NCI-H1436 treated with DMSO at 0.1 percent for 48 hours (cell line): ENCODE measurements around the gene PLEKHJ1.
"Not testable (repeated sequence)": the region's sequence is repeated elsewhere in the genome, so short reads cannot be mapped to it uniquely, and the experiment has no call there.

Experiments used
- DNase-seq: peaks from one replicate; lab custom pipeline; 2025; lab: John Stamatoyannopoulos, UW

PLEKHJ1 gene

DNA sequence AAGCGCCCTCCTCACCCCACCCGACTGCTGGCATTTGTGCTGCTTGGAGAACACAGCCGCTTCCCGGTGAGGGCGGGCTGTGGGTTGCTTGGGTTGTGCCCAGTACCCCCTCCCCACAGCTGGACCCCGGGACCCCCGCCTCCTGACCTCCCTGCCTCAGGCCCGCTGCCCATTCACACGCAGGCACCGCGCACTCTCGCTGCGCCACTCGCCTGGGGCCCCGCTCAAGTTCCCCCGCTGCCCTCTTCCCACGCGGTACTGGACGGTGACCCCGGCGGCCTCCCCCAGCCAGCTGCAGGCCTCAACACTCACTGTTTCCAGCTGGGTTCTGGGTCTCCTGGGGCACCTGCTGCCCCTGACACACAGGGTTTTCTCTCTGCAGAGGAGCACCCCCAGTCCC lies 16.4 kb downstream of the PLEKHJ1 start:
- DNase-seq: no peak

DNA sequence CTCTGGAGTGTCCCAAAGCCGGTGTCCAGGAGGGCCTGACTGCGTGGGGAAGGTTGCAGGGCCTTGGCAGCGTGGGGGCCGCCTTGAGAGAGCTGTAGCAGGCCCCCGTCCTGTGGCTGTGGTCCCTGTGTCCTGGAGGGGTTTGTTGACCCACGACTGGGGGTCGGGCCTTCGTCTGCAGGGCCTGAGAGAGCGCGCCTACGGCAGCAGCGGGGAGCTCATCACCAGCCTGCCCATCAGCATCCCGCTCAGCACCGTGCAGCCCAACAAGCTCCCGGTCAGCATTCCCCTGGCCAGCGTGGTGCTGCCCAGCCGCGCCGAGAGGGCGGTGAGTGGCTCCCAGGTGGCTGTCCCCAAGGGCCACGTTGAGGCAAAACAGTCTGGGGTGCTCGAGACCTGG lies 18.5 kb downstream of the PLEKHJ1 start:
- no peak for DNase-seq

DNA sequence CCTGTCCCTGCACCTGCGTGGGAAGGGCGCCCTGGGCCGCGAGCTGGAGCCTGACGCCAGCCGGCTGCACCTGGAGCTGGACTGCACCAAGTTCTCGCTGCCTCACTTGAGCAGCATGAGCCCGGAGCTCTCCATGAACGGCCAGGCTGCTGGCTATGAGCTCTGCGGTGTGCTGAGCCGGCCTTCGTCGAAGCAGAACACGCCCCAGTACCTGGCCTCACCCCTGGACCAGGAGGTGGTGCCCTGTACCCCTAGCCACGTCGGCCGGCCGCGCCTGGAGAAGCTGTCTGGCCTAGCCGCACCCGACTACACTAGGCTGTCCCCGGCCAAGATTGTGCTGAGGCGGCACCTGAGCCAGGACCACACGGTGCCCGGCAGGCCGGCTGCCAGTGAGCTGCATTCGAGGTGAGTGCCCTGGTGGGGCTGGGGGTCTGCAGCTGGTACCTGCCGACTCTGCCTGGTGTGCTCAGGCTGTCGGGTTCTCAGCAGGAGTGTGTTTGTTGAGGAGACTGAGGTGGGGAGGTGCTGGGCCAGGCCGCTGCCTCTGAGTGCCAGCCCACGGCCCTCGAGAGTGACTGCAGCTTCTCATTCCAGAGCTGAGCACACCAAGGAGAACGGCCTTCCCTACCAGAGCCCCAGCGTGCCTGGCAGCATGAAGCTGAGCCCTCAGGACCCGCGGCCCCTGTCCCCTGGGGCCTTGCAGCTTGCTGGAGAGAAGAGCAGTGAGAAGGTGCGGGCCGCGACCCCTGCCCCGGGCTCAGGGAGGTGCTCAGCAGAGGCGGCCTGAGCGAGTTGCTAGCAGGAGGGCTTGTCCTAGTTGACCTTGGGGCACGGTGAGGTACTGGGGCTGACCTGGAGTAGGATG lies 19.5 kb downstream of the PLEKHJ1 start:
- DNase-seq: no peak

DNA sequence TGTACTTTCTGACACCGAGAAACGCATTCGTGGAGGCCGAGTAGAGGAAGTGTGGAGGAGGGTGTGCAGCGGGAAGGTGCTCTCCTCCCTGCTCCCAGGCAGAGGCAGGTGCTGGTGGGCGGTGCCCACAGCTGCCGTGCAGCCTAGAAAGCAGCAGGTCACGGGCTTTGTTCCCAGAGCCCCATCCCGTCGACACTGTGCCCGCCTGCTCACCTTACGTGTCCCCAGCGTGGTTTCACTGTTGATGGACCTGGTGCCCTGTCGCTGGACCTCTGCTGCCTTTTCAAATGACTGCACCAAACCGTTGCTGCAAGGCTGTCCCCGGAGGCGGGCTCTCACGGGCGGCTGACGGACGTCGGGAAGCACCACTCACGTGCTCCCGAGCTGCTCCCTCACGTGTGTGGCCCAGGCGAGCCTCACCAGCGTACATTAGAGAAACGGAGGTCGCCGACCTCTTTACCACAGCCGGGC lies 20.8 kb downstream of the PLEKHJ1 start:
- DNase-seq: no peak

DNA sequence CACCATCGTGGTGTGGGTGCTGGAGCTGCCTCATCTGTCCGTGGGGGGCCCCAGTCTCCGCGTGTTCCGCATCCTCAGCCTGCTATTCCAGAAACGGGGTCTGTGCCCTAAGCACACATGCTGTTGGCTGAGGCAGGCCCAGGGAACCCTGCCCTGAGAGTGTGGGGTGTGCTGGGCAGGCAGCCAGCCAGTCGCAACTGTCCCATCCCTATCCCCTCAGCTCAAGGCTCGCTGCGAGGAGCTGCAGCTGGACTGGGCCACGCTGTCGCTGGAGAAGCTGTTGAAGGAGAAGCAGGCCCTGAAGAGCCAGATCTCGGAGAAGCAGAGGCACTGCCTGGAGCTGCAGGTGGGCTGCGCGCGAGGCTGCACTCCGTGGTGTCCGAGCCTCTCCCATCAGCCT lies 21.9 kb downstream of the PLEKHJ1 start:
- DNase-seq: no peak

DNA sequence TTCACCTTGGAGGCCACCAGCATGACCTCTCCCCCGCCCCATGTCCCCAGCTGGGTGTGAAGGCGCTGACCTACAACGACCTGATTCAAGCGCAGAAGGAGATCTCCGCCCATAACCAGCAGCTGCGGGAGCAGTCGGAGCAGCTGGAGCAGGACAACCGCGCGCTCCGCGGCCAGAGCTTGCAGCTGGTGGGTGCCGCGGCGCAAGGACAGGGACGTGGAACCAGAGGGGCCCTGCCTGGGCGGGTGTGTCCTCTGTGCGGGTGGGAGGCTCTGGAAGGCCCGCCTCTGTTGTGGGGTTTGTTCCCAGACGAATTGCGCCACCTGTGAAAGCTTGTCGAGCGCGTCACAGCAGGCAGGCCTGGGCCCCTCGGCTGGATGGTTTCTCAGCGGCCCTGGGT lies 22.3 kb downstream of the PLEKHJ1 start:
- DNase-seq: no peak

DNA sequence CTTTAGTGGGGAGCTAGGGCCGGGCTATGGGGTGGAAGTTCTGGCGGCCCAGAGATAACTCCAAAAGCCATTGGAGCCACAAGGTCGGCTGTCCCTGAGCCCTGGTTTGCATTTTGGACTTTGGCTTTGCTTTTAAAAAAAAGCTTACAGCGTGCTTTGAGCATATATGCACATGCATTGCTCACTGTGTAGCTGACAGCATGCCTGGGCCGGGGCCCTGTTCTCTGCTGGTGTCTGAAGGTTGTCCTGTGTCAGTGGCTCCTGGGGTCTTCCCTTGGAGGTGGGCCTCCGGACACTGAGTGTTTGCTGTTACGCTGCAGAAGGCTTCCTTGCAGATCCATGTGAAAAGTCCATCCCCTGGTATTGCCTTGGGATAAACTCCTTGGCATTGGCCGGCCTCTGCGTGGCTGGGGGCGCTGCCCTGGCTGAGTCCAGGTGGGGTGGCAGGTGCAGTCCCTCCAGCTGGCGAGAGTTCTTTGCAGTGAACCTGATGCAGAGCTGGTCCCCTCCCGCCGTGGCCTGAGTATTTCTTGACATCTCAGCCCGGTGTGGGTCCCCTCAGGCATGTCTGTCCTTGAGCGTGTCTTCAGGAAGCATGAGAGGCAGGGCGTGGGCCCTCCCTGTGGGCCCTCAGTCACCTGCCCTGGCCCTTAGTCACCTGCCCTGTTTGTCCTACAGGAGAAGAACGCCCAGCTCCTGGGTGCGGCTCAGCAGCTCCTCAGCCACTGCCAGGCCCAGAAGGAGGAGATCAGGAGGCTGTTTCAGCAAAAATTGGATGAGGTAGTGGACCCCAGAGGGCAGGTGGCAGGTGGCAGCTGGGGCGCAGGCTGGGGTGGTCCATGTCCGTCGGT lies 23.0 kb downstream of the PLEKHJ1 start:
- no peak for DNase-seq

DNA sequence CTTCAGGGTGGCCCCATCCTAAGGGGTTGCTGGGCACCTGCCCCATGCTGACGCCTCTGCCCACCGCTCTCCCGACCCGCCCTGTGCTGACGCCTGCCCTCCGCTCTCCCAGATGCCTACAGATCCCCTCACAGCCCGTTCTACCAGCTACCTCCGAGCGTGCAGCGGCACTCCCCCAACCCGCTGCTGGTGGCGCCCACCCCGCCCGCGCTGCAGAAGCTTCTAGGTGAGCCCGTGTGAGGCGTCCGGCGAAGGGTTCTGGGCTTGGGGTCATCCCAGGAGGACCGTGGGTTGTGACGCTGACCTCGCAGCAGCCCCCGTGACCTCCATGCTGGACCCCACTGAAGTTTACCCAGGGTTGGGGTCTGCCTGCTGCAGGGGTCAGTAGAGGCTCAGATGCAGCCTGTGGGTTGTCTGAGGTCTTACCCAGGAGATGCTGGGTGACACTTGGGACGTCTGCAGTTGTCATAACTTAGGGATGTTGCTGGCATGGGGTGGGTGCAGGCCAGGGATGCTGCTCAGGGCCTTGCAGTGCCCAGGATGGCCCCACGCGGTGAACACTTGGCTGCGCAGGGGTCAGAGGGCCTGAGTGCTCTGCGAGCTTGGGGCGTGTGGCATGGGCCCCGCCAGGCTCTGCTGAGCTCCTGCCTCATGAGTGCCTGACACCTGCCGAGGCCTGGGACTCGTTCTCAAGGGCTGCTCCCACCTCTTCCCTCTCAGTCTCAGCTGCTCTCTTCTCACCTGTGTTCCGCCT lies 25.0 kb downstream of the PLEKHJ1 start:
- no peak for DNase-seq

DNA sequence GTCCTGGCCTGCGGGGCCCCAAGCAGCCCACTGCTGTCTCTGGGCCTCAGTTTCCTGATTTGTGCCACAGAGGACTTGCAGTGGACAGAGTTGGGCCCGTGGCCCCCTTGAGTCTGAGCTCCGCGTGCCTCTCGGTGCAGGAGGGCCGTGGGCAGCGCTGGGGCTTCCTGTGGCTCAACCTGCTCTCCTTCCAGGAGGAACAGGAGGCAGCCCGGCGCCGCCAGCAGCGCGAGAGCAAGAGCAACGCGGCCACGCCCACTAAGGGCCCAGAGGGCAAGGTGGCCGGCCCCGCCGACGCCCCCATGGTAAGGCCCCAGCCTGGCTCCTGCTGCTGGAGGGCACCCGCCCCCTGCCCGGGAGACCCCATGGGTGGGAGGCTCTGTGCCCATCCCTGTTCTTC lies 25.9 kb downstream of the PLEKHJ1 start:
- no peak for DNase-seq

DNA sequence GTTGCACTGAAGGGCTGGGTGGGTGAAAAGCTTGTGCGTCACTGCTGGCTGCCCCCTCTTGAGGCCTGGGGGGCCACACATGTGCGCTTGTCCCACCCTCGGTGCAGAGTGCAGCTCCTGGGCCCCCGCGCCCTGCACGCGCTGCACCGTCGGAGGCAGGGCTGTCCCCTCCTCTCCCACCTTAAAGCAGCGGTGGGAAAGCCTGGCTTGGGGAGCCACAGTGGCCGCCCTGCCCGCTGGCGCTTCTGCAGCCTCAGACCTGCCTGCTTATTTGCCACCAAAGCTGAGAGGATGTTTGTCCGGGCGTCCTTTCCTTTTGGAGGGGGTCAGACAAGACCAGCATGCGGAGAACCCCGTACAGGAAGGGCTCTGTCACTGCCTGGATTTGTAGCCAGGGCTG lies 26.7 kb downstream of the PLEKHJ1 start:
- no peak for DNase-seq

DNA sequence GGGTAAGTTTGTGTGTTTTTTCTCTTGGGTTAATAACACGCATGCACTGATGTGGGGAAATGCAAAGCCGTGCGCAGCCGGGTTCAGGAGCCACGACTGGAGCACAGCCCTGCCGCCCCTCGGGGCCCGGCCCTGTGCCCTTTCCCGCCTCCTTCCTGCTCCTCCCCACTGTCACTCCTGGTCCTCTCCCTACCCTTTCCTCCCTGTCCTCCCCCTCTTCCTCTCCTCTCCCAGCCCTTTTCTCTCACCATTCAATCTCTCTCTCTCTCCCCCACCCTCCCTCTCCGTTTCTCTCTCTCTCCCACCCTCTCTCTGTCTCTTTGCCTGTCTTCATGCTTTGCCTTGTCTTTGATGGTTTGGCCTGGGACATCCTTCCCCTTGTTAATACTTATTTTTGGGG lies 27.2 kb downstream of the PLEKHJ1 start:
- DNase-seq: no peak

DNA sequence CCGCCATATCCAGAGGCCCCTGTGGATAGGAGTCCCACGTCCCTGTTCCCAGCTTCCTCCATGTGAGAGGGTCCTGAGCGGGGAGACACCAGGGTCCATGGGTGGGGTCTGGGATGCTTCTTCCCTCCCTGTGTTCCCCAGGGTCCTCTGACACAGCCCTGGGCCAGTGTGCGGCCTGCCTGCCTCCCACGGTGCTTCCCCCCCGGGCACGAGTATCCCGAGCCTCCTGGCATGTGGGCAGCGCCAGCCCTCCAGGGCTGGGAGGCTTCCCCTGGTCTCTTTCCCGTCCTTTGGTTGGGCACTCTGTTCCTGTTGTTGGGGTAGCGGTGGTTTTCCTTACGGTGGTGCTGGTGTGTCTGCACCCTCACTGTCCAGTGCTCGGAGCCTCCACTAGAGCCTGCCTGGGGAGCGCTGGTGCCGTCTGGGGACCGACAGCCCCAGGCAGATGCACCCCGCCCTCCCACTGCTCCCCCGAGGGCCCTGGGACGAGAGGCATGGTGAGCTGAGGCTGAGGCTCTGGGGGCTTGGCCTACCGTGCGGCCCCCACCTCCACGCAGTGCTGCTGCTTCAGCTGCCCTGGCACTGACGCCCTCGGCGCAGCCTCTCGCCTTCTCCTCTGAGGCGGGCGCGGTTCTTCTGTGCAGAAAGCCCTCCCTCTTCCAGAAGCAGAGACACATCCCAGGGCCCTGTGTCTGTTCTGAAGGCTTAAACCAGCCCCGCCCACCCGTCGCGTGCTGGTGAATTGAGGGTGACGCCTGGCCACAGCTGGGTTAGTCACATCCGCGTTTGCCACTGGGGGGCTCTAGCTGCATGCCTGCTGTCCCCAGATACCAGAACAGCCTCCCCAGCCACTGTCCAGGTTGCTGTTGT lies 27.9 kb downstream of the PLEKHJ1 start:
- DNase-seq: no peak

DNA sequence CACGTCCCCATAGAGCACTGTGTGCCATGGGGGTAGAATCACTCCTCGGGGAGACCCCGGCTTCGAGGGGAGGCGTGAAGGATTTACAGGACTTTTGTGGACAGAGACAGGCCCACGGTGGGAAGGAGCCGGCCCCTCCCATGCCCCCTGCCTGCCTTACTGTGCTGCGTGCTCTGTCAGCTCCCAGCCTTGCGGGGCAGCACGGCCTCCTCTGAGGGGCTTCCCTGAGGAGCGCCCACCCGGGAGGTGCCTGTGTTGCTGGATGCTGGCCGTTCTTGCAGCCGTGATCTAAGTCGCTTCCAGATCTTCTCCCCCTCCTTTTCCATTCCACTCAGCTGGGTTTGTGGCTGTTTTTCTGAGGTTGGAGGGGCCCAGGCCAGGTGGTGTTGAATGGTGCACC lies 29.1 kb downstream of the PLEKHJ1 start:
- DNase-seq: no peak

DNA sequence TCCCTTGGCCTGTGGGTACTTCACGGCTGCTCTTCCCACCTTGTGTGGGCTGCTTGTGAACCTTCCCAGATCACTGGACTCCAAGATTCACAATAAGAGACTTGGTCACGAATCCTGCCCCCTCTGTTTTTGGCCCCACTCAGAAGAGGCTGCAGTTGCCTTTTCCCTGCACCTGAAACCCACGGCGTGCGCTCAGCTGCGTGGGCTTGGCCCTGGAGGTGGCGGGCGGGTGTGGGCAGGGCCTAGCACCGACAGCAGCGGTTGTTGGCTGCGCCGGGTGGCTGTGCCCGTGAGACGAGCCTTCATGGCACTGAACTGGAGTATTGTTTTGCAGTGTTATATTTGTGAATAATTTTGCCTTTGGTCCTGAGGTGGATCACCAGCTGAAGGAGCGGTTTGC lies 33.8 kb downstream of the PLEKHJ1 start:
- no peak for DNase-seq

DNA sequence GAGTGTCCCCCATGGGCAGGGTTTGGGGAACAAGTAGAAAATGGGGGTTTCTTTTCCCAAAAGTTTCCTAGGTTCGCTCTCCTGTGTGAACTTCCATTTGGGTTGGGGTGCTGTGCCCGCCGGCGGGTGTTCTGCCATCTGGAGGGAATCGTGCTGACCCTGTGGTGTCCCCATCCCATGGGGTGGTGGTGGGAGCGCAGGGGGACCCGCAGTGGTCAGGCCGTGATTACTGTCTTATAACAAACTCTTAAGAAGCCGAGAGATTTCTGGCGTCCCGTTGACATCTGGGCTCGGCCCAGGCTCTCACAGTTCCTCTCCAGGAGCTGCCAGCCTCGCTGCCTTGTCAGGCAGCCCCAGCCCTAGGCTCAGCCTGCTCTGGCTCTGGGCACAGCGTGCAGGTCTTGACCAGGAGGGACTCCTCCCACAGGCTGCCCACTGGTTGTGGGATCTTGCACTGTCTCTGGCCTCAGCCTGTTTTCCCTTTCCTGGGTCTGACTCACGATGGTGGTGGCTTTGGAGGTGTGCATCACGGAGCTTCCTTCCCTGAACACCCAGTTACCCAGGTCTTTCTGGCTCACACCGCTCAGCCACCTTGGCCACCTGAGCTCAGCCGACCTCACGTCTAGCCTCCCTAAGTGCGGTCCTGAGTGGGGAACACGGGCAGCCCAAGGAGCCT lies 34.5 kb downstream of the PLEKHJ1 start:
- no peak for DNase-seq

DNA sequence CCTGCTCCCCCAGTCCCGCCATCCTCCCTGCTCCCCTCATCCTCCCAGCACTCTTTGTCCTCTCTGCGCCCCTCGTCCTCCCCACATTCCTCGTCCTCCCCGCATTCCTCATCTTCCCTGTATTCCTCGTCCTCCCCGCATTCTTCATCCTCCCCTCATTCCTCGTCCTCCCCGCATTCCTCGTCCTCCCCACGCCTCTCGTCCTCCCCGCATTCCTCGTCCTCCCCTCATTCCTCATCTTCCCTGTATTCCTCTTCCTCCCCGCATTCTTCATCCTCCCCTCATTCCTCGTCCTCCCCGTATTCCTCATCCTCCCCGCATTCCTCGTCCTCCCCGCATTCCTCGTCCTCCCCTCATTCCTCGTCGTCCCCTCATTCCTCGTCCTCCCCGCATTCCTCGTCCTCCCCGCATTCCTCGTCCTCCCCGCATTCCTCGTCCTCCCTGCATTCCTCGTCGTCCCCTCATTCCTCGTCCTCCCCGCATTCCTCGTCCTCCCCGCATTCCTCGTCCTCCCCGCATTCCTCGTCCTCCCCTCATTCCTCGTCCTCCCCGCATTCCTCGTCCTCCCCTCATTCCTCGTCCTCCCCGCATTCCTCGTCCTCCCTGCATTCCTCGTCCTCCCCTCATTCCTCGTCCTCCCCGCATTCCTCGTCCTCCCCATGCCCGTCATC lies 35.4 kb downstream of the PLEKHJ1 start:
- not testable (repeated sequence) for DNase-seq

DNA sequence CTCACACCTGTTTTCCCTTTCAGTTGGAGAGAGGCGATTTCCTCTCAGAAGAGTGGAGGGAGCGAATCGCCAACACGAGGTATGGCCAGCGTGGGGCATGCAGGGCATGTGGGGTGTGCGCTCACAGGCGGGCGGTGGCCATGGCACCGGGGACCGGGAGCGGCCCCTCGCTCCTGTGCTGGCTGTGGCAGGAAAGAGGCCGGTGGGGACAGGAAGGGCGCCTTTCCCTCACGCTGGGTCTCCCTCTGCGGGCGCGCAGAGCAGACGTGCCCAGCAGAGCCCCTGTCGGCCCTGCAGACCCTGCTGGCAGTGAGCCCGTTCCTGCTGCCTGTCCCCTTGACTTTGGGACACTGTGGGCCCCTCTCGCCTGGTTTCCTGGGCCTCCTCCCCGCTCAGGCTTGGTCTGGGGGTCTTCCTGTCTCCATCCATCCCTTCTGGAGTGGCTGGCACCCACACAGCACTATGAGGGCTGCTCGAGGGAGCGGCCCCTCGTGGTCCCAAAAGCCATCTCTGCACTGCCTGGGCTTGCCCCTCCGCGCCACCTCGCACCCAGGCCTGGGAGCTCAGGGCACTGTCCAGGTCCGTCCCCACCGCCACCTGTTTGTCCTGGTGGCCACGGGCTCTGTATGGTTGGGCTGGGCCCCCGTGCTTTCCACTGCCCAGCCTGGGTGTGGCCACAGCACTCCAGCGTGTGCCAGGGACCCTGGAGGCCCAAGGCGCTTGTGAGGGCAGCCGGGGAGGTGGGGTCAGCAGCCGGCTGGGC lies 36.1 kb downstream of the PLEKHJ1 start:
- no peak for DNase-seq

DNA sequence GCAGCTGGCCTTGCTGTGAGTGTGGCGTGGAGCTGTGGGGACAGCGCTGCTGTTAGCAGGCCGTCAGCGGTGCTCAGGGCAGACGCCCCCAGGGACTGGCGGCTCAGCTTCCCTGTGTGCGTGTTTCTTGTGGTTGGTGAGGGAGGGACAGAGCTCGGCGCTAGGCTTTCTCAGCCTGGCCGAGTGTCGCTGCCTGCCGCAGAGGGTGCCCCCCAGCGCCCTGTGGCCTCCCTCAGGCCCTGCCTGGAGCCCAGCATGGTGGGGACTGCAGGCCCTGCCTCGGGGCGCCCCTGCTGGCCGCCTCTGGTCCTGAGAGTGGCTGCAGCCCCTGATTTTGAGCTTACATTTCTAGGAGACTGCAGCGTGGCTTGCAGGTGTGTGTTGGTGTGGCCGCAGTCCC lies 36.9 kb downstream of the PLEKHJ1 start:
- DNase-seq: no peak

DNA sequence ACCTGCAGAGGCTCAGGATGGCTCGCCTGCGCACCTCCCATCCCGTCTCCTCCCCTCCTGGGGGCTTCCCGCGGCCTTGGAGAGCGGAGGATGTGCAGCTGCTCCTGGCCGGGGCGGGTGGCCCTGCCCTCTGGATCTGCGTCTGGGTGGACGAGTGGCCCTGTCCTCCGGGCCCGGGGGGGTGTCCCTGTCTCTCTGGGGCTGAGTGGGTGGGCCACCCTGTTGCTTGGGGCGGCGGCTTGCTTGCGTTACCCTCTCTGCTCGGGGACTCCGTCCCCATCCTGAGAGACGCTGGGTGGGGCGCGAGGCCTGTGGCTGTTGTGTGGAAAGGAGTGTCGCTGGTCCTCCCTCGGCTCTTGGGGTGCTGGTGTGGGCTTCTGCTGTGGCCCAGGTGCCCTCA lies 37.8 kb downstream of the PLEKHJ1 start:
- DNase-seq: no peak

DNA sequence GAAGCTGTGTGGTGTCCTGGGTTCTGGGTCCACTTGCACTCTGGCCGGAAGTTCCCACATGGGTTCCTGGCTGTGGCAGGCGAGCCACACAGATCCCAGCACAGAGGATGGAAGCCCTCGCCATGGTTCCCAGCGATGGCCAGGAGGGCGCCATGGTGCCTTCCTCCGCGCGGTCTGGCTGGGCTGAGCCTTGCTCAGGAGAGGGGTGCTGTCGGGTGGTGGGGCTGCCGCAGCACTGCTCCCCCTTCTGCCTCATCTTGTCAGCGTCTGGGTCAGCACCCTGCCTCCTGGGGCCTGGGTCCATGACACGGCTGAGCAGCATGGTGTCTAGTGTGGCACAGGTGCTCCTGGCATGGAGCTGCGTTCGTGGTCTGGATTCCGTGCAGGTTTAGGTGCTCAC lies 38.9 kb downstream of the PLEKHJ1 start:
- DNase-seq: no peak
